HG02938 (cell line): ENCODE results near the gene SLIT2.

ENCODE experiments used
- ATAC-seq: cut with Tn5 transposase; IDR thresholded peaks from one replicate; pipeline ENCODE4 v1.9.1; 2021; ENCODE audit warnings: mild to moderate bottlenecking, moderate library complexity; ENCODE audit not compliant: unreplicated experiment

Gene SLIT2

GRCh38 chr4:20251796-20252655, at the start of gene SLIT2:
SLIT2 (plus strand) TSS chr4:20251905; CDS start chr4:20253816, 1,911 bp downstream.
- ATAC-seq: peak; percentile 64

GRCh38 chr4:20203508-20203907, 48.2 kb upstream of the SLIT2 start:
- ATAC-seq: no peak

GRCh38 chr4:20217521-20217920, 34.2 kb upstream of the SLIT2 start:
- no peak for ATAC-seq

GRCh38 chr4:20217951-20218350, 33.8 kb upstream of the SLIT2 start:
- no peak for ATAC-seq

GRCh38 chr4:20219521-20219920, 32.2 kb upstream of the SLIT2 start:
- no peak for ATAC-seq

GRCh38 chr4:20237894-20238537, 13.7 kb upstream of the SLIT2 start:
- no peak for ATAC-seq

GRCh38 chr4:20248155-20248558, 3.5 kb upstream of the SLIT2 start:
- ATAC-seq: no peak

- no peak for ATAC-seq
Measured at GRCh38 chr4:20249333-20249732, 2.4 kb upstream of the SLIT2 start.

GRCh38 chr4:20251031-20251795, 492 bp upstream of the SLIT2 start:
- no peak for ATAC-seq

GRCh38 chr4:20252656-20253282, 1.1 kb downstream of the SLIT2 start:
- ATAC-seq: peak; percentile 5

- ATAC-seq: no peak
Measured at GRCh38 chr4:20253283-20253734, 1.6 kb downstream of the SLIT2 start.

- ATAC-seq: no peak
Measured at GRCh38 chr4:20253735-20254409, 2.2 kb downstream of the SLIT2 start.

GRCh38 chr4:20254511-20255250, 3.0 kb downstream of the SLIT2 start:
- no peak for ATAC-seq

- no peak for ATAC-seq
Measured at GRCh38 chr4:20255251-20255586, 3.5 kb downstream of the SLIT2 start.

GRCh38 chr4:20255823-20256222, 4.1 kb downstream of the SLIT2 start:
- ATAC-seq: no peak

- ATAC-seq: no peak
Measured at GRCh38 chr4:20256381-20256881, 4.7 kb downstream of the SLIT2 start.

- ATAC-seq: no peak
Measured at GRCh38 chr4:20259707-20260106, 8.0 kb downstream of the SLIT2 start.

- ATAC-seq: no peak
Measured at GRCh38 chr4:20260821-20261220, 9.1 kb downstream of the SLIT2 start.

GRCh38 chr4:20262221-20262620, 10.5 kb downstream of the SLIT2 start:
- ATAC-seq: no peak

GRCh38 chr4:20264688-20265087, 13.0 kb downstream of the SLIT2 start:
- no peak for ATAC-seq
